Measurements from ENCODE around the gene GPANK1. TPM values are rescaled to one million over a fixed set of nuclear protein-coding genes. Genes with fewer than 3 reads are reported as not detected.

GPANK1 gene
- polyA plus RNA-seq, 10 donors, result 10.1 to 16.9 (median 12.2) TPM

GRCh38 chr6:31643818-31644454 is 20.9 kb downstream of the GPANK1 start:
- no peak for DNase-seq

- DNase-seq, result no peak
Observed at GRCh38 chr6:31642798-31643570, 21.8 kb downstream of the GPANK1 start.

- DNase-seq, result no peak
Observed at GRCh38 chr6:31641370-31641769, 23.4 kb downstream of the GPANK1 start.

- DNase-seq, result no peak
Observed at GRCh38 chr6:31640612-31641011, 24.2 kb downstream of the GPANK1 start.

GRCh38 chr6:31639449-31639861 is 25.3 kb downstream of the GPANK1 start:
- no peak for DNase-seq

- DNase-seq, result no peak
Observed at GRCh38 chr6:31639043-31639442, 25.8 kb downstream of the GPANK1 start.

- no peak for DNase-seq
Observed at GRCh38 chr6:31636698-31637596, 27.9 kb downstream of the GPANK1 start.

GRCh38 chr6:31634969-31635575 is 29.7 kb downstream of the GPANK1 start:
- DNase-seq, result no peak

GRCh38 chr6:31634131-31634530 is 30.7 kb downstream of the GPANK1 start:
- DNase-seq, result no peak

GRCh38 chr6:31633447-31633846 is 31.4 kb downstream of the GPANK1 start:
- no peak for DNase-seq

- peak in 1 of 3 donors; percentile 20 for DNase-seq
Observed at GRCh38 chr6:31632279-31632946, 32.4 kb downstream of the GPANK1 start.

- DNase-seq, result no peak
Observed at GRCh38 chr6:31631681-31632278, 33.0 kb downstream of the GPANK1 start.

- no peak for DNase-seq
Observed at GRCh38 chr6:31631209-31631608, 33.6 kb downstream of the GPANK1 start.

GRCh38 chr6:31630177-31630934 is 34.4 kb downstream of the GPANK1 start:
- no peak for DNase-seq

- no peak for DNase-seq
Observed at GRCh38 chr6:31629014-31629413, 35.8 kb downstream of the GPANK1 start.

GRCh38 chr6:31627690-31628287 is 37.0 kb downstream of the GPANK1 start:
- DNase-seq, result no peak

- DNase-seq, result no peak
Observed at GRCh38 chr6:31626952-31627351, 37.8 kb downstream of the GPANK1 start.

GRCh38 chr6:31624070-31624469 is 40.7 kb downstream of the GPANK1 start:
- DNase-seq, result no peak

- no peak for DNase-seq
Observed at GRCh38 chr6:31622684-31623091, 42.1 kb downstream of the GPANK1 start.

- DNase-seq, result no peak
Observed at GRCh38 chr6:31621991-31622390, 42.8 kb downstream of the GPANK1 start.

Measured in muscle of back (tissue), 11 donors.